OCI-LY7 (cell line): ENCODE data around the gene FAM181A. TPM values are rescaled to one million over a fixed set of nuclear protein-coding genes. Genes with fewer than 3 reads are reported as not detected.
A peak's percentile ranks its signal among the peaks of the same experiment; 100 is the strongest.

Experiments used
- BruUV-seq: library from RNA; stranded (reverse); fragments of 400-500 nt; replicated peaks from 2 replicates; lab custom pipeline; 2021; lab: Mats Ljungman, UMichigan
- CTCF ChIA-PET: fragments of 300-600 bp; sonication (Branson Sonifier 250); formaldehyde crosslinking; loops from one replicate; lab custom pipeline; 2022; ENCODE audit warnings: antibody characterized with exemption; ENCODE audit not compliant: unreplicated experiment; lab: Charles Lee
- POLR2A ChIA-PET: fragments of 300-600 bp; sonication (Branson Sonifier 250); formaldehyde crosslinking; loops from one replicate; lab custom pipeline; 2022; ENCODE audit warnings: antibody characterized with exemption; lab: Charles Lee
- DNase-seq: peaks from one replicate; pipeline ENCODE4 v3.0.0-alpha.2; 2015; ENCODE audit warnings: low spot score
- H2AFZ ChIP-seq: fragments of 200-600 bp; sonication (generic), shearing (Covaris generic); 2 replicates; pipeline ENCODE4 v1.6.1; 2014; ENCODE audit warnings: mild to moderate bottlenecking, antibody characterized with exemption, low read length, moderate library complexity
- H3K27ac ChIP-seq: fragments of 200-600 bp; sonication (generic); 2 replicates; pipeline ENCODE4 v1.5.1; 2014; ENCODE audit warnings: mixed run types, low read depth, mild to moderate bottlenecking, moderate library complexity, low read length, inconsistent platforms; ENCODE audit not compliant: poor library complexity, severe bottlenecking
- H3K36me3 ChIP-seq: fragments of 200-600 bp; sonication (generic); 2 replicates; pipeline ENCODE4 v1.6.1; 2014; ENCODE audit warnings: mild to moderate bottlenecking, antibody characterized with exemption, low read length, moderate library complexity, mixed read lengths; ENCODE audit not compliant: insufficient read depth
- H3K4me1 ChIP-seq: fragments of 200-600 bp; sonication (generic); 2 replicates; pipeline ENCODE4 v1.5.1; 2014; ENCODE audit warnings: mild to moderate bottlenecking, low read length; ENCODE audit not compliant: insufficient read depth, poor library complexity, severe bottlenecking
- H3K4me2 ChIP-seq: fragments of 200-600 bp; sonication (generic); 2 replicates; pipeline ENCODE4 v1.6.1; 2014; ENCODE audit warnings: mild to moderate bottlenecking, low read length
- H3K4me3 ChIP-seq: fragments of 200-600 bp; sonication (generic); 2 replicates; pipeline ENCODE4 v1.5.1; 2014; ENCODE audit warnings: mild to moderate bottlenecking, low read depth, low read length; ENCODE audit not compliant: poor library complexity, severe bottlenecking
- H3K79me2 ChIP-seq: fragments of 200-600 bp; sonication (generic); 2 replicates; pipeline ENCODE4 v1.6.1; 2016; ENCODE audit warnings: low read depth, mild to moderate bottlenecking, low read length, moderate library complexity, mixed read lengths; ENCODE audit not compliant: insufficient read depth
- H3K9me2 ChIP-seq: fragments of 200-600 bp; sonication (generic); 2 replicates; pipeline ENCODE4 v1.6.1; 2016; ENCODE audit warnings: mild to moderate bottlenecking, low read length, mixed read lengths; ENCODE audit not compliant: insufficient read depth
- H3K9me3 ChIP-seq: fragments of 200-600 bp; sonication (generic); 2 replicates; pipeline ENCODE4 v1.6.1; 2014; ENCODE audit warnings: mild to moderate bottlenecking, mixed run types, low read length, mixed read lengths
- H4K20me1 ChIP-seq: fragments of 200-600 bp; sonication (generic); 2 replicates; pipeline ENCODE4 v1.6.1; 2014; ENCODE audit warnings: mild to moderate bottlenecking, antibody characterized with exemption, low read length, moderate library complexity, mixed read lengths; ENCODE audit not compliant: insufficient read depth
- CTCF ChIP-seq: fragments of 200-600 bp; sonication (generic); conservative IDR thresholded peaks from 2 replicates; pipeline ENCODE4 v1.5.1; 2014; ENCODE audit warnings: mild to moderate bottlenecking, antibody characterized with exemption, low read length, moderate library complexity, mixed read lengths
- EZH2phosphoT487 ChIP-seq: fragments of 200-600 bp; sonication (generic); IDR thresholded peaks from 2 replicates; pipeline ENCODE4 v1.6.1; 2018; ENCODE audit warnings: low read depth, borderline replicate concordance, mild to moderate bottlenecking, mixed run types, antibody characterized with exemption, low read length, moderate library complexity, mixed read lengths
- intact Hi-C: fragments of 100-400 bp; cut with micrococcal nuclease; formaldehyde crosslinking; loops from one replicate; pipeline ENCODE4 v1.10.0; 2022; ENCODE audit not compliant: unreplicated experiment
- total RNA-seq, 2 experiments: library from RNA; depleted of rRNA in 1 of 2; stranded (reverse); fragments of >200 nt in 1 of 2; shearing (Covaris generic) in 1 of 2; gene quantifications; 2 replicates each; pipeline ENCODE4 v1.2.3, GENCODE V29; 2014 to 2022

Gene FAM181A
- total RNA-seq, 2 experiments from 2014 or later = not detected

- H4K20me1 ChIP-seq = no peaks in the 10 kb centered on the region
- H3K27ac ChIP-seq = peak overlapping the region; percentile 92
- no peak overlapping the region for H3K4me3 ChIP-seq
- no peak for DNase-seq
- POLR2A ChIA-PET = interaction anchor here (3.6 kb wide), 1 partner anchor 9 kb away, joined by 14 read pairs; no protein-coding TSS in a partner anchor
- intact Hi-C loops = loop anchor here (10.0 kb wide), 1 partner anchor 759 kb away; the partner anchor contains the start of genes GON7 and UBR7
- H3K9me2 ChIP-seq = no peaks in the 10 kb centered on the region
- no peak overlapping the region for H3K4me2 ChIP-seq
- H2AFZ ChIP-seq = no peak overlapping the region
- H3K9me3 ChIP-seq = no peaks in the 10 kb centered on the region
- no TSS peak for BruUV-seq
- TF ChIP-seq CTCF (no peak), EZH2phosphoT487 (no peak)
- CTCF ChIA-PET = no interaction called here
- peaks cover 81% of the 10 kb centered on the region for H3K4me1 ChIP-seq
- no peaks in the 10 kb centered on the region for H3K79me2 ChIP-seq
- no peaks in the 10 kb centered on the region for H3K36me3 ChIP-seq
These were observed 37.1 kb downstream of the FAM181A start for GRCh38 chr14:93964281-93964680.

GRCh38 chr14:93964820-93965286 lies 37.7 kb downstream of the FAM181A start:
- Histone ChIP-seq H3K79me2 (no peaks in the 10 kb centered on the region), H3K36me3 (no peaks in the 10 kb centered on the region), H3K4me2 (no peak overlapping the region), H3K9me3 (no peaks in the 10 kb centered on the region), H3K9me2 (no peaks in the 10 kb centered on the region), H4K20me1 (no peaks in the 10 kb centered on the region), H3K4me1 (peaks cover 81% of the 10 kb centered on the region), H3K27ac (no peak overlapping the region), H2AFZ (no peak overlapping the region), H3K4me3 (no peak overlapping the region)
- no peak for DNase-seq
- TSS peak; percentile 66 for BruUV-seq
- POLR2A ChIA-PET = interaction anchor here (3.6 kb wide), 1 partner anchor 9 kb away, joined by 14 read pairs; no protein-coding TSS in a partner anchor
- intact Hi-C loops = loop anchor here (10.0 kb wide), 1 partner anchor 760 kb away; the partner anchor contains the start of genes GON7 and UBR7
- TF ChIP-seq EZH2phosphoT487 (no peak), CTCF (no peak)
- CTCF ChIA-PET = interaction anchor here (1.8 kb wide), 1 partner anchor 25 kb away, joined by 5 read pairs; no protein-coding TSS in a partner anchor

GRCh38 chr14:93965287-93965821 lies 38.2 kb downstream of the FAM181A start:
- ChIA-PET CTCF (interaction anchor here (1.8 kb wide), 1 partner anchor 25 kb away, joined by 5 read pairs; no protein-coding TSS in a partner anchor), POLR2A (interaction anchor here (1.0 to 3.6 kb wide), 2 partner anchors 10 to 13 kb away, joined by 5 to 14 read pairs; no protein-coding TSS in a partner anchor)
- Histone ChIP-seq H3K9me2 (no peaks in the 10 kb centered on the region), H3K9me3 (no peaks in the 10 kb centered on the region), H3K36me3 (no peaks in the 10 kb centered on the region), H3K4me2 (no peak overlapping the region), H3K27ac (no peak overlapping the region), H3K4me1 (peaks cover 81% of the 10 kb centered on the region), H2AFZ (no peak overlapping the region), H4K20me1 (no peaks in the 10 kb centered on the region), H3K79me2 (no peaks in the 10 kb centered on the region), H3K4me3 (no peak overlapping the region)
- no peak for DNase-seq
- intact Hi-C loops = loop anchor here (10.0 kb wide), 1 partner anchor 761 kb away; the partner anchor contains the start of genes GON7 and UBR7
- BruUV-seq = no TSS peak
- no peak for TF ChIP-seq EZH2phosphoT487
- TF ChIP-seq CTCF = no peak
